ENCODE measurements around the gene TMEM117.

TMEM117 gene

DNA sequence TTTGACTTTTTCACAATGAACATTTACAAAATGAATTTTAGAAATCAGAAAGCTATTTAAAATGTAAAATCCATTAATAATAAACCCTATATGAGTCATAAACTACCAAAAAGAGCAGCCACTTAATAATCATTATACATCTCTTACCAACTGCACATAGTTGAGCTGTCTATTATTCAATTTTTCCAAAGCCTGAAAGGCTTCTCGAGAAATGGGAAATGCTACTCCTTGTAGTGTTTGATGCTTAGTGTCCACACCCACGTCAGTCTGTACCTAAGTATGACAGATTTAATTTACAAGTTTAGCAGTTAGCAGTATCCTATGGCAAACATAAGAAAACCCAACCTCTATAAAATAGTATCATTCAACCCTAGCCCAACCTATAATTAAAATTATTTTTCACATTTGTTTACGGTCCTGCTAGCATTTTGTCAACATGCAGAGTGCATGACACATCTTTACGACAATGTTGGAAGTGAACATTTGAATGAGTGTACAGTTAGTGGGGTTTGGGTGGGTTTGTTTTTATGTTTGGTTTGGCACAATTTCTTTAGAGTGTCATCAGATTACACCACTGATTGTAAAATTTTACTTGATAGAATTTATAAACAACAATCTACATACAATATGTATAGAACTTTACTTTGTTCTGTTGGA is 38.2 kb upstream of the TMEM117 start:
- H3K79me2 ChIP-seq = no peaks in the 10 kb centered on the region
- H3K9me3 ChIP-seq (ENCODE audit: control insufficient read depth, low read length) = no peaks in the 10 kb centered on the region
- H3K36me3 ChIP-seq (ENCODE audit: control insufficient read depth, insufficient read depth, low read length) = no peaks in the 10 kb centered on the region
- no peaks in the 10 kb centered on the region for H3K27me3 ChIP-seq (ENCODE audit: control insufficient read depth, insufficient read depth, low read length)
- H3K4me2 ChIP-seq (ENCODE audit: low read length) = no peak overlapping the region
- TF ChIP-seq, protein P1, sequence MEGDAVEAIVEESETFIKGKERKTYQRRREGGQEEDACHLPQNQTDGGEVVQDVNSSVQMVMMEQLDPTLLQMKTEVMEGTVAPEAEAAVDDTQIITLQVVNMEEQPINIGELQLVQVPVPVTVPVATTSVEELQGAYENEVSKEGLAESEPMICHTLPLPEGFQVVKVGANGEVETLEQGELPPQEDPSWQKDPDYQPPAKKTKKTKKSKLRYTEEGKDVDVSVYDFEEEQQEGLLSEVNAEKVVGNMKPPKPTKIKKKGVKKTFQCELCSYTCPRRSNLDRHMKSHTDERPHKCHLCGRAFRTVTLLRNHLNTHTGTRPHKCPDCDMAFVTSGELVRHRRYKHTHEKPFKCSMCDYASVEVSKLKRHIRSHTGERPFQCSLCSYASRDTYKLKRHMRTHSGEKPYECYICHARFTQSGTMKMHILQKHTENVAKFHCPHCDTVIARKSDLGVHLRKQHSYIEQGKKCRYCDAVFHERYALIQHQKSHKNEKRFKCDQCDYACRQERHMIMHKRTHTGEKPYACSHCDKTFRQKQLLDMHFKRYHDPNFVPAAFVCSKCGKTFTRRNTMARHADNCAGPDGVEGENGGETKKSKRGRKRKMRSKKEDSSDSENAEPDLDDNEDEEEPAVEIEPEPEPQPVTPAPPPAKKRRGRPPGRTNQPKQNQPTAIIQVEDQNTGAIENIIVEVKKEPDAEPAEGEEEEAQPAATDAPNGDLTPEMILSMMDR (IDR thresholded peaks at IDR 0.05) = no peak
- no peak overlapping the region for H3K4me3 ChIP-seq (ENCODE audit: low read depth, low read length)
- no peak overlapping the region for H3K27ac ChIP-seq
- no peak overlapping the region for H2AFZ ChIP-seq
- H3K9ac ChIP-seq = no peak overlapping the region
- peaks cover 3% of the 10 kb centered on the region for H3K4me1 ChIP-seq

DNA sequence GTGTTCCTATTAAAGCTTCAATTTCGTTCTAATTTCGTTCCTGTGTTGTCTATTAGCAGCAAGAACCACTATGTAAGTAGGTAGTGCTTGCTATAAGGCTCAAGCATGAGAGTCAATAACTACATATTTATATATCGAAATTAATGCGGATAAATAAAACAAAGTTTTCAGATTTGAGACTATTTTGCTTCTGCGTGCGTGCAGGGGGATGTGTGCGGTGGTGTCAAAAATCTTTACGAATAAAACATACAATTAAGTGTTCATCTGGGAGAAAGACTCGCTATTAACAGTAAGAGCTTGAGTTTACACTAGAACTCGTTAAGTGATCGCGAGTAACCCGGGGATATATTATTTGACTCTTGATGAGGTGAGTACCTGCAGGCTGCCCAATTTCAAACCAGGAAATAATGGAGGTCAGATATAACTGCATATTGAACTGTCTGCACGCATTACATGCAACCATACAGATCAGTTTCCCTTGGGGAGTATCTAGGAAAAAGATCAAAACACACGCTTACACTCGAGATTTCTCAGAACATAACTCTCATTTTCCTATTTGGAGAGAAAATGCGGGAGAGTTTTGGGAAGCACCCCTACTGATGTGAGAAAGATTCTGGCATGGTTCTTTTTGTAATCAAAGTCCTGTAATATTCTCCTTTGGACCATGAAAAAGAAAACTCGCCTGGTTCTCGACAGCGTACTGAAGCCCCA is 30.6 kb upstream of the TMEM117 start:
- Histone ChIP-seq H3K4me1 (no peaks in the 10 kb centered on the region), H3K27ac (peak overlapping the region; percentile 97), H3K4me2 (ENCODE audit: low read length) (peak overlapping the region; percentile 65), H2AFZ (peak overlapping the region; percentile 98), H3K27me3 (ENCODE audit: control insufficient read depth, insufficient read depth, low read length) (no peaks in the 10 kb centered on the region), H3K36me3 (ENCODE audit: control insufficient read depth, insufficient read depth, low read length) (no peaks in the 10 kb centered on the region), H3K9me3 (ENCODE audit: control insufficient read depth, low read length) (no peaks in the 10 kb centered on the region), H3K79me2 (peaks cover 4% of the 10 kb centered on the region), H3K9ac (peak overlapping the region; percentile 82), H3K4me3 (ENCODE audit: low read depth, low read length) (peak overlapping the region; percentile 95)
- TF ChIP-seq, protein P1 (IDR thresholded peaks at IDR 0.05) = no peak

DNA sequence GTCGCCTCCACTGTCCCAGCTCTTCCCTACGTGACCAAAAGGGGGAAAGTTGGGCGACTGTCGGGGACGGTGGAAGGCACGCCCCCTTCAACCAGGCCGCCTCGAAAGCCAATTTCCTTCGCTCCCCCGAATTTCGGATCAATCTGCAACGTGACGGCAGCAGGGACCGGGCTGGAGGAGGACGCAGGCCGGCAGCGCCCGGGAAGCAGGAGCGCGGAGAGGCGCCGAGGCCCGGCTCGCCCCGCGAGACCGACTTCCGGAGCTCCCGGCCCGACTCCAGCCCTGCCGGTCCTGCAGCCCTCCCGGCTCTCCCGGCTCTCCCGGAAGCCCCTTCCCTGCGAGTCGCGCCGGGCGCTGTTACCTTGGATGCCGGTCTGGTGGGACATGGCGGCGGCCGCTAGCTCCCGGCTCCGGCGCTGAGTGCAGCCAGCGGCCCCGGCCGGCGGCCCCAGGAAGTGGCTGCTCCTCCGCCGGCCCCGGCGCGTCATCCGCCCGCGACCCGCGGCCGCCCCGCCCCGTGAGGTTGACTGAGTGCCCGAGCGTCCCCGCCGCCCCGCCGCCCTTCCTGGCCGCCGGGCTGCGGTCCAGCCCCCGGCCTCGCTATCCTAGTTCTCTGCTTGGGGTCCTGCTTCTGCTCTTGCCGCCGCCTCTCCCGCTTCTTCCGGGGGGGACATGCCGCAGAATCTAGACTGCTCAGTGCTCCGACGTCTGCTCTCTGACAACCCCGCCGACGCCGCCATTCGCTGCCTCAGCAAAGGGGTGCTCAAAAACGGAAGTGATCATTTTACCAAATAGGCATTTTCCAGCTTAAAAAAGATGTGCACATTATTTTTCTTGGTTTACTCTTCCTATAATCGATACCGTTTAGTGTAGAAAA is 29.8 kb upstream of the TMEM117 start, which contains the start of gene TWF1:
TWF1 (minus strand) TSS at position 458 of the 877 bp plus-strand sequence; CDS start at position 386, 72 bp downstream.
- TF ChIP-seq, protein P1 (IDR thresholded peaks at IDR 0.05) = no peak
- peak within 1 kb of the TSS; percentile 86 for H3K4me2 ChIP-seq (ENCODE audit: low read length)
- H3K4me3 ChIP-seq (ENCODE audit: low read depth, low read length) = peak within 1 kb of the TSS; percentile 95
- H2AFZ ChIP-seq = peak within 1 kb of the TSS; percentile 98
- H3K4me1 ChIP-seq = no peaks in the 10 kb centered on the region
- H3K27ac ChIP-seq = peak within 1 kb of the TSS; percentile 97
- peak within 1 kb of the TSS; percentile 91 for H3K9ac ChIP-seq
- no peaks in the 10 kb centered on the region for H3K9me3 ChIP-seq (ENCODE audit: control insufficient read depth, low read length)
- no peaks in the 10 kb centered on the region for H3K36me3 ChIP-seq (ENCODE audit: control insufficient read depth, insufficient read depth, low read length)
- H3K27me3 ChIP-seq (ENCODE audit: control insufficient read depth, insufficient read depth, low read length) = no peaks in the 10 kb centered on the region
- H3K79me2 ChIP-seq = peaks cover 4% of the 10 kb centered on the region

DNA sequence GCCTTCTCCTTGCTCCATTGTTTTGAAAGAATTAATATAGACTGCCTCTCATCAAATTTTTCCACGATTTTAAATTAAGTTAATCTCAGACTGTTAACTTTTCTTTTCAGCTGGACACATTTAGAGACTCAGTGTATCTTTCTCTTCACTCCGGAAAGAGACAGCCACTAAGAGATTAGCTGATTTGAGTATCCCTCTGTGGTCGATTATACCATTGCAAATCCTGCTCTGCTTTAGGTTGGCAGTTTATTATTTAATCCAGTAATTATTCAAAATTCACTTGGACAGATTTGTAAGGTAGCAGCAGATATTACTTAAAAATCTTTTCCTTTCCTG is 29.2 kb upstream of the TMEM117 start:
- TF ChIP-seq, protein P1 (IDR thresholded peaks at IDR 0.05) = no peak
- peak overlapping the region; percentile 86 for H3K4me2 ChIP-seq (ENCODE audit: low read length)
- no peaks in the 10 kb centered on the region for H3K36me3 ChIP-seq (ENCODE audit: control insufficient read depth, insufficient read depth, low read length)
- H2AFZ ChIP-seq = peak overlapping the region; percentile 98
- H3K4me1 ChIP-seq = no peaks in the 10 kb centered on the region
- H3K4me3 ChIP-seq (ENCODE audit: low read depth, low read length) = peak overlapping the region; percentile 95
- peaks cover 4% of the 10 kb centered on the region for H3K79me2 ChIP-seq
- H3K9ac ChIP-seq = peak overlapping the region; percentile 91
- H3K27ac ChIP-seq = peak overlapping the region; percentile 97
- no peaks in the 10 kb centered on the region for H3K27me3 ChIP-seq (ENCODE audit: control insufficient read depth, insufficient read depth, low read length)
- H3K9me3 ChIP-seq (ENCODE audit: control insufficient read depth, low read length) = no peaks in the 10 kb centered on the region
